Measurements from ENCODE around the gene CIRBP. TPM values are rescaled to one million over a fixed set of nuclear protein-coding genes. Genes with fewer than 3 reads are reported as not detected.
A peak's percentile ranks its signal among the peaks of the same experiment; 100 is the strongest.

Gene CIRBP
- total and polyA plus RNA-seq, 2 of the 13 experiments (the other 11 are each of a cell fraction or from before 2014, with no cell fraction given) = 133 to 140 TPM

DNA sequence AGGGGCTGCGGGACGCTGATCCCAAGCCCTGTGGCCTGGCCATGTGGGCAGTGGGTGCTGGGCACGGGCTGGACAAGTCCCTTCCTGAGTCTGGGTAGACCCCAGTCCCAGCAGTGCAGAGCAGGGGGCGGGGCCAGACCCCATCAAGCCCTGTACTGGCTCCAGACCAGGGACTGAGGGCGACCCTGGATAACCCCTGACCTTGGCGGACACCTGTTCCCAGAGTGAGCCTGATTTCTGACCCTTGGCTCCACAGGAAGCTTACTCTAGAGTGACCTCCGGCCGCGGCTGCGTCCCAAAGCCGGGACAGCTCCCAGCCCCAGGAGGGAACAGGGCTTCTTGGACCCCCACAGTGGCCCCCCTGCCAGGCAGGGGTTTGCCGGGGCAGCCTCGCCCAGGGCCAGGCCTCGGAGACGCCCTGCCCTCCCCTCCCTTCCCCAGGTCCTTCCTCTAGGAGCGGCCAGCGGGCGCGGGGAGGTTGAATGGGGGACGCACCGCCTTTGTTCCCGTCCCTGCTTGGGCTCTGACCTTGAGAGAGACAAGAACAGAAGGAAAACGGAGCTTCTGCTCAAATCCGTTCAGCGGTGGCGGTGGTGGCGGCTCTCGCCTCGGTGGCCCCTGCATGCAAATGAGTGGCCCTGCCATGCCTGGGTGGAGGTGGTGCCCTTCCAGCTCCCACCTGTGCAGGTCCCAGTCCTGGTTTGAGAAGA is 14.2 kb downstream of the CIRBP start (continued):
- TF ChIP-seq, protein P1, sequence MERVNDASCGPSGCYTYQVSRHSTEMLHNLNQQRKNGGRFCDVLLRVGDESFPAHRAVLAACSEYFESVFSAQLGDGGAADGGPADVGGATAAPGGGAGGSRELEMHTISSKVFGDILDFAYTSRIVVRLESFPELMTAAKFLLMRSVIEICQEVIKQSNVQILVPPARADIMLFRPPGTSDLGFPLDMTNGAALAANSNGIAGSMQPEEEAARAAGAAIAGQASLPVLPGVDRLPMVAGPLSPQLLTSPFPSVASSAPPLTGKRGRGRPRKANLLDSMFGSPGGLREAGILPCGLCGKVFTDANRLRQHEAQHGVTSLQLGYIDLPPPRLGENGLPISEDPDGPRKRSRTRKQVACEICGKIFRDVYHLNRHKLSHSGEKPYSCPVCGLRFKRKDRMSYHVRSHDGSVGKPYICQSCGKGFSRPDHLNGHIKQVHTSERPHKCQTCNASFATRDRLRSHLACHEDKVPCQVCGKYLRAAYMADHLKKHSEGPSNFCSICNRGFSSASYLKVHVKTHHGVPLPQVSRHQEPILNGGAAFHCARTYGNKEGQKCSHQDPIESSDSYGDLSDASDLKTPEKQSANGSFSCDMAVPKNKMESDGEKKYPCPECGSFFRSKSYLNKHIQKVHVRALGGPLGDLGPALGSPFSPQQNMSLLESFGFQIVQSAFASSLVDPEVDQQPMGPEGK (CRISPR knock-in tag; IDR thresholded peaks at IDR 0.05) = peak; percentile 88
- TF ChIP-seq, protein P2, sequence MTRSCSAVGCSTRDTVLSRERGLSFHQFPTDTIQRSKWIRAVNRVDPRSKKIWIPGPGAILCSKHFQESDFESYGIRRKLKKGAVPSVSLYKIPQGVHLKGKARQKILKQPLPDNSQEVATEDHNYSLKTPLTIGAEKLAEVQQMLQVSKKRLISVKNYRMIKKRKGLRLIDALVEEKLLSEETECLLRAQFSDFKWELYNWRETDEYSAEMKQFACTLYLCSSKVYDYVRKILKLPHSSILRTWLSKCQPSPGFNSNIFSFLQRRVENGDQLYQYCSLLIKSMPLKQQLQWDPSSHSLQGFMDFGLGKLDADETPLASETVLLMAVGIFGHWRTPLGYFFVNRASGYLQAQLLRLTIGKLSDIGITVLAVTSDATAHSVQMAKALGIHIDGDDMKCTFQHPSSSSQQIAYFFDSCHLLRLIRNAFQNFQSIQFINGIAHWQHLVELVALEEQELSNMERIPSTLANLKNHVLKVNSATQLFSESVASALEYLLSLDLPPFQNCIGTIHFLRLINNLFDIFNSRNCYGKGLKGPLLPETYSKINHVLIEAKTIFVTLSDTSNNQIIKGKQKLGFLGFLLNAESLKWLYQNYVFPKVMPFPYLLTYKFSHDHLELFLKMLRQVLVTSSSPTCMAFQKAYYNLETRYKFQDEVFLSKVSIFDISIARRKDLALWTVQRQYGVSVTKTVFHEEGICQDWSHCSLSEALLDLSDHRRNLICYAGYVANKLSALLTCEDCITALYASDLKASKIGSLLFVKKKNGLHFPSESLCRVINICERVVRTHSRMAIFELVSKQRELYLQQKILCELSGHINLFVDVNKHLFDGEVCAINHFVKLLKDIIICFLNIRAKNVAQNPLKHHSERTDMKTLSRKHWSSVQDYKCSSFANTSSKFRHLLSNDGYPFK (CRISPR knock-in tag; IDR thresholded peaks at IDR 0.05; ENCODE audit: borderline replicate concordance) = peak; percentile 28; the same call in 1 of the 2 replicates
- no peak for TF ChIP-seq CHCHD3 (CRISPR knock-in tag; IDR thresholded peaks at IDR 0.05)
- TF ChIP-seq KDM2A (CRISPR knock-in tag; IDR thresholded peaks at IDR 0.05; ENCODE audit: borderline replicate concordance, low read depth) = peak; percentile 27; the same call in 1 of the 2 replicates
- no peak for TF ChIP-seq MAFG (CRISPR knock-in tag; IDR thresholded peaks at IDR 0.05)
- TF ChIP-seq, protein P3, sequence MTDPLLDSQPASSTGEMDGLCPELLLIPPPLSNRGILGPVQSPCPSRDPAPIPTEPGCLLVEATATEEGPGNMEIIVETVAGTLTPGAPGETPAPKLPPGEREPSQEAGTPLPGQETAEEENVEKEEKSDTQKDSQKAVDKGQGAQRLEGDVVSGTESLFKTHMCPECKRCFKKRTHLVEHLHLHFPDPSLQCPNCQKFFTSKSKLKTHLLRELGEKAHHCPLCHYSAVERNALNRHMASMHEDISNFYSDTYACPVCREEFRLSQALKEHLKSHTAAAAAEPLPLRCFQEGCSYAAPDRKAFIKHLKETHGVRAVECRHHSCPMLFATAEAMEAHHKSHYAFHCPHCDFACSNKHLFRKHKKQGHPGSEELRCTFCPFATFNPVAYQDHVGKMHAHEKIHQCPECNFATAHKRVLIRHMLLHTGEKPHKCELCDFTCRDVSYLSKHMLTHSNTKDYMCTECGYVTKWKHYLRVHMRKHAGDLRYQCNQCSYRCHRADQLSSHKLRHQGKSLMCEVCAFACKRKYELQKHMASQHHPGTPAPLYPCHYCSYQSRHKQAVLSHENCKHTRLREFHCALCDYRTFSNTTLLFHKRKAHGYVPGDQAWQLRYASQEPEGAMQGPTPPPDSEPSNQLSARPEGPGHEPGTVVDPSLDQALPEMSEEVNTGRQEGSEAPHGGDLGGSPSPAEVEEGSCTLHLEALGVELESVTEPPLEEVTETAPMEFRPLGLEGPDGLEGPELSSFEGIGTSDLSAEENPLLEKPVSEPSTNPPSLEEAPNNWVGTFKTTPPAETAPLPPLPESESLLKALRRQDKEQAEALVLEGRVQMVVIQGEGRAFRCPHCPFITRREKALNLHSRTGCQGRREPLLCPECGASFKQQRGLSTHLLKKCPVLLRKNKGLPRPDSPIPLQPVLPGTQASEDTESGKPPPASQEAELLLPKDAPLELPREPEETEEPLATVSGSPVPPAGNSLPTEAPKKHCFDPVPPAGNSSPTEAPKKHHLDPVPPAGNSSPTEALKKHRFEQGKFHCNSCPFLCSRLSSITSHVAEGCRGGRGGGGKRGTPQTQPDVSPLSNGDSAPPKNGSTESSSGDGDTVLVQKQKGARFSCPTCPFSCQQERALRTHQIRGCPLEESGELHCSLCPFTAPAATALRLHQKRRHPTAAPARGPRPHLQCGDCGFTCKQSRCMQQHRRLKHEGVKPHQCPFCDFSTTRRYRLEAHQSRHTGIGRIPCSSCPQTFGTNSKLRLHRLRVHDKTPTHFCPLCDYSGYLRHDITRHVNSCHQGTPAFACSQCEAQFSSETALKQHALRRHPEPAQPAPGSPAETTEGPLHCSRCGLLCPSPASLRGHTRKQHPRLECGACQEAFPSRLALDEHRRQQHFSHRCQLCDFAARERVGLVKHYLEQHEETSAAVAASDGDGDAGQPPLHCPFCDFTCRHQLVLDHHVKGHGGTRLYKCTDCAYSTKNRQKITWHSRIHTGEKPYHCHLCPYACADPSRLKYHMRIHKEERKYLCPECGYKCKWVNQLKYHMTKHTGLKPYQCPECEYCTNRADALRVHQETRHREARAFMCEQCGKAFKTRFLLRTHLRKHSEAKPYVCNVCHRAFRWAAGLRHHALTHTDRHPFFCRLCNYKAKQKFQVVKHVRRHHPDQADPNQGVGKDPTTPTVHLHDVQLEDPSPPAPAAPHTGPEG (CRISPR knock-in tag; IDR thresholded peaks at IDR 0.05) = no peak
- TF ChIP-seq CBX2 (IDR thresholded peaks at IDR 0.05; ENCODE audit: low read depth, low read length) = no peak
- no peak for TF ChIP-seq CBX2 (CRISPR knock-in tag; IDR thresholded peaks at IDR 0.05; ENCODE audit: low read depth)
- TF ChIP-seq ZMYM3 (CRISPR knock-in tag; IDR thresholded peaks at IDR 0.05) = peak; percentile 57
- peak; percentile 31; the same call in 1 of the 2 replicates for TF ChIP-seq SMAD3 (CRISPR knock-in tag; IDR thresholded peaks at IDR 0.05)
- no peak for TF ChIP-seq ELF4 (CRISPR knock-in tag; IDR thresholded peaks at IDR 0.05; ENCODE audit: borderline replicate concordance)
- TF ChIP-seq PHF21A (CRISPR knock-in tag; IDR thresholded peaks at IDR 0.05) = peak; percentile 91
- TF ChIP-seq ZNF354B (CRISPR knock-in tag; IDR thresholded peaks at IDR 0.05) = no peak
- no peak for TF ChIP-seq NFYC (CRISPR knock-in tag; IDR thresholded peaks at IDR 0.05)
- TF ChIP-seq ZNF746 (CRISPR knock-in tag; IDR thresholded peaks at IDR 0.05) = peak; percentile 52; the same call in 1 of the 2 replicates
- peak; percentile 24; the same call in 1 of the 2 replicates for TF ChIP-seq ZNF563 (CRISPR knock-in tag; IDR thresholded peaks at IDR 0.05)
- no peak for TF ChIP-seq AGO1 (IDR thresholded peaks at IDR 0.05; ENCODE audit: low read depth, low read length, poor library complexity, severe bottlenecking)
- TF ChIP-seq ZMYM2 (CRISPR knock-in tag; IDR thresholded peaks at IDR 0.05) = no peak; the same call in 1 of the 2 replicates
- no peak for TF ChIP-seq ZC3H4 (CRISPR knock-in tag; IDR thresholded peaks at IDR 0.05; ENCODE audit: borderline replicate concordance)

Data from HepG2 (cell line).